Stimulated activated CD8-positive, alpha-beta memory T cell treated with anti-CD3 and anti-CD28 coated beads, Interleukin-4, amount 100 ng/mL, for 1 hour (primary cell): ENCODE measurements around the gene OR2T10.
"Not testable (repeated sequence)": the region's sequence is repeated elsewhere in the genome, so short reads cannot be mapped to it uniquely, and the experiment has no call there.

Experiments
- DNase-seq, 2 donors: peaks; one replicate each; pipeline ENCODE4 v3.0.0-alpha.2; 2020; ENCODE audit warnings: low read depth in 2 of 2, low spot score in 1 of 2

OR2T10 gene, protein sequence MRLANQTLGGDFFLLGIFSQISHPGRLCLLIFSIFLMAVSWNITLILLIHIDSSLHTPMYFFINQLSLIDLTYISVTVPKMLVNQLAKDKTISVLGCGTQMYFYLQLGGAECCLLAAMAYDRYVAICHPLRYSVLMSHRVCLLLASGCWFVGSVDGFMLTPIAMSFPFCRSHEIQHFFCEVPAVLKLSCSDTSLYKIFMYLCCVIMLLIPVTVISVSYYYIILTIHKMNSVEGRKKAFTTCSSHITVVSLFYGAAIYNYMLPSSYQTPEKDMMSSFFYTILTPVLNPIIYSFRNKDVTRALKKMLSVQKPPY

DNA sequence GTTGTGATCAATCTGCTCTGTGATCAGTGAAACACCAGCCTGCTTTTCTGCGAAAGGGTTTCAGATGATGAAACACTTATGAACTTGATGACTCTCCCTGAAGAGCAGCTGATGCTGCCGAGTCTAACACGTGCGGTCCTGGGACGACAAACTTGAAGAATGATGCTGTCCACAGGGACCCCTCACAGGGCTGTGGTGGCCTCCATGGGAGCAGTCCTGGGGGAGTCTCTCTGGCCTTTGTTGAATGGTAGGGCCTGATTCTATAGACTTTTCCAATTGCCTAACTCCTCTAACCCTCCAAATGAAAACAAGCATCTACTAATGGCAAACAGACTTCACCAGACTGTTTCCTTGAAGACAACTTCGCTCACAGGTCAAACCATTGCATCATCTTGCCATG lies at the start of gene OR2T10:
Gene OR2T10 (minus strand): TSS at position 112 of the 400 bp plus-strand sequence. CDS start 3,932 bp downstream, outside the sequence.
- no peak for DNase-seq

DNA sequence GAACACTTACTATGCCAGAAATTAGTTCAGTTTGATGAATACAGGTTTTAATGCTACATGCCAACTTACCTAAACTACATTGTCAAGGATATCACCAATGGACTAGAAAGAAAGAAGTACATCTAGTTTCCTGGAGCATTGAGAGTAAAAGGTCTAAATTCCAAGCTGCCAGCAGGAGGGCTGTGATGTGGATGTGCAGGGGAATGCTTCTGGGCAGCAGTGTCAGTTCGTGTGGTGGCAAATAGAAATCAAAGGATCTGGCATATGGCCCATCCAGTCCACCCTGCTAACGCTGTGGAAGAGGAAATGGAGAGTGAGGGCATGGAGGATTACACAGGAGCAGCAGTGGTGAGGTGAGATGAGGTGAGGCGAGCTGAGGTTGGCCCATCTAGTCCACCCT lies 47.7 kb upstream of the OR2T10 start, which contains the start of gene OR2T35:
Gene OR2T35 (minus strand): TSS at position 101 of the 400 bp plus-strand sequence. CDS start 6,020 bp downstream, outside the sequence.
- not testable (repeated sequence) for DNase-seq

DNA sequence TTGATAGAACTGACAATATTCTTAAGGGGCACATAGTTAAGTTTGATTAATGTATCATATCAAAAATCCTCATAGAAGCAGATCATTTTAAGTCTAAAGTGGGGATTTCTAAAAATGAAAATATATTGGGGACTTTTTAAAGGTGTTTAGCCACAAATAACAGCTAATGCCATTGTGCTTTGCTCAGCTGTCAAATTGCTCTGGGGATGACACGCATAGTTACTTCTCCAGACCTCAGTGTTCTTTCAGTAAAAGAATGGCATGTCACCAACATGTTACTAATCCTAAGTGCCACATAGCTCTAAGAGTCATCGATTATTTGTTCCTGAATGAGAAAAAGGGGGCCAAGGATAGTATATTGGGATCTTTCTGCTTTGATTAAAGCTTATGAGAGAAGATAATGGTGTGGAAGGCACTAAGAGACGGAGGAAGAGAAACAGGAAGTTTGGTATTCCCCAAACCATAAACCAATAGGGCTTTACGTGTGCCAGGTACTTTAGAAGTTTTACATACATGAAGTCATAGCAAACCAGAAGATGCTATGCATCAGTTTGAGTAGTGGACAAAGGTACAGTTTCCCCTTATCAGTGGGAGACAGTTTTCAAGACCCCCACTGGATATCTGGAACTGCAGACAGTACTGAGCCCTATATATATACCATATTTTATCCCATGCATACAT lies 45.6 kb upstream of the OR2T10 start:
- not testable (repeated sequence) for DNase-seq

DNA sequence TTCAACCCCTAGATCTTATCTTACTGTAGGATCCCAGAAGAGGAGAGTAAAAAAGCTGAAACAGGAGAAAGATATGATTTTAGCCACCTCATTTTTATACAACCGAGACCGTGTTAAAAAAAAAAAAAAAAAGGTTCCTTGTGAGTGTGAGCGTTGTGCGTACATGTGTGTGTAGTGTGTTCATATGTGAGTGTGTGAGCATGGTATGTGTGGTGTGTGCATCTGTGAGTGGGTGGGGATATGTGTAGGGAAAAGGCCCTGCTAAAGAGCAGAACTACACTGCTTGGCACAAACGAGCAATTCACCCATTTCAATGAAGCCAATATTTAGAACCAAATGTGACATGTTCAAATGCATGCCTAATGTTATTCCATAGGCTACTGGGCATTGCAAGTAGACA lies 44.1 kb upstream of the OR2T10 start:
- not testable (repeated sequence) for DNase-seq

DNA sequence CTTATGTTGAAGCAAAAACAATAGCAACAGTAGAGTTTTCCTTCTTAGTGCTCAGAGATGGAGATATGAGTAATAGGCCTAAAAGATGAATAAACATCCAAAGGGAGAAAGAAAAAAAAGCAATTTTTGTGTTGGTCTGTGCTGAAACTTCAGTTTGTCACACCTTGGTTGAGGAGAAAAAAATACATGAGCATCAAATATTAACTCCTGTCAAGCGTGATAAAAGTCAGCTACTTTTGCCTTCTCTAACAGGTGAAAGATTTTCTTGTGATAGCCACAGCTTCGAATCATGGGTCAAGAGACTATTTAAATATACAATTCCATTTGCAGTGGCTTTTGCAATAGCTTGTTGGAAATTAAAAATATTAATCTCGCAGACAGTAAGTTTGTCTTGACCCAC lies 43.4 kb upstream of the OR2T10 start:
- not testable (repeated sequence) for DNase-seq

DNA sequence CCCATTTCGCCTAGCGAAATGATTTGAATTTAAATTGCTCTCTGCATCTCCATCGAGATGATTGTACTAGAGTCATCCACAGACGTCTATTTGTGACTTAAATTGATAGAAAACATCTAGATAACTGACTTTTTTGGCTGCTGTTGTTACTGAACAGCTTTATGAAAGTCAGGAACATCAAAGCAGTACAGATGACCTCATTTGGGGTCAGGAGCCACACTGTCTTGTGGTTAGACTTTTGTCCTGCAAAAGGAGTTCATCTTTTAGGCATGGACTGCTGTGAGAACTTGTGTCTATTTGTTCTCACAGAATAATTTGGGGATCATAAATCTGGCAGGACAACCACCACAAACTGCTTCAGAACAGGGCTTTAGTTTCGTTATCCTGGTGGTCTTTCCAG lies 42.2 kb upstream of the OR2T10 start:
- DNase-seq, result not testable (repeated sequence)

DNA sequence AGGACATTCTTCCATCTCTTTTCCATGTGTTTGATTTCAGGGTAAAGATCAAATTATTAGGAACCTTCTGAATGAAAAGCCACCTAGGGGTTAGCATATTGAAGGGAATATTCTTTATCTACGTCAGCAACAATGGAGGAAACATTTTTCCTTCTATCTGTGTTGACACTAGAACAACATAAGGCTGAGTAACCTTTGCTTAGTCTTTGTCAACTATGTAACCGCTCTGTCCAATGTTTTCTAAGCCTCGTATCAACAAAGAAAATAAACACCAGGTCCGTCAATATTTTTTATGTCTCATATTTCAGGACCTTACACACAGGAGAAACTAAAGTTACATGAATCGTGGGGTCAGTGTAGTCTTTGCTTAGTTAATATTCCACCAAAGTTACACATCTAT lies 39.1 kb upstream of the OR2T10 start:
- DNase-seq, result not testable (repeated sequence)

DNA sequence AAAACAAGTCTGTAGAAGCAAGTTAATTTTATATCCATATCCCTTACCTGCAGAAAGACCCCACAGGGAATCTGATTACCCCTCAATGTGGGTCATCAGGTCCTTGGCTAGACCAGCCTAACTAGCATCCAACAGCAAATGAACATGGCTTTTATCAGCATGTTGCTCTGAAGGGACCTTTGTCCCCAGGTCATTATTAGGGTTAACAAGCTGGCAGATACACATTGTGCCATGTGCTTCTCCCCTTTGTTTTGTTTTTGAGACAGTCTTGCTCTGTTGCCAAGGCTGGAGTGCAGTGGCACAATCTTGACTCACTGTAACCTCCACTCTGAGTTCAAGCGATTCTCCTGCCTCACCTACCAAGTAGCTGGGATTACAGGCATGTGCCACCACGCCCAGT lies 37.5 kb upstream of the OR2T10 start, which contains the start of gene OR2T11:
Gene OR2T11 (minus strand): TSS at position 101 of the 400 bp plus-strand sequence. CDS start 7,963 bp downstream, outside the sequence.
- not testable (repeated sequence) for DNase-seq

DNA sequence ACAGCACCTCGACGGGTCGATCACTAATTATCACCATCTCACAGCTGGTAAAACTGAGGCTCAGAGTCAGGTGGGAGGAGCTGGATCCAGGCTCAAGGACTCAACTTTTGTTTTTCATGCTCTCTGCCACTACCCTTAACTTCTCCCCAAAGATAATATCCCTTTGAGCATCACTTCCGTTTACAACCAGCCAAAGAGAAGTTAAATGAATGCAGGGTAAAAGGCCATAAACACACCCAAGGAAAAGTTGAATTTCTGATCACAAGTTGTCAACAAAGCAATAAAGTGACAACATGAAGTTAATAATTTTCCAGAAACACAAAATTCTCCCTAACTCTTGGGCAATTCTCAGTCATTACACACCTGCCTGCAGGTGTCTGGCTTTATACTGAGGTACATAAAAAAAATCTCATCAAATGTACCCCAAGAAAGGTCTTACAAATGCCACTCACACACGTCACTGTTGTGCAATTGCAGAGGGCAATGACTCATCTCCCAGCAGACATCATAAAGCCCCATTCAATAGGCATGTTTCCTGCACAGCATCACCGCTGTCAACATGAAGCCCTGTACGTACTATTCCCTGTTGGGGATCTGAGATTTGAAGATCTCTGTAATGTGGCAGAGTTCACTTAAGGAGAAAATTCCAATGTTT lies 34.0 kb upstream of the OR2T10 start:
- no peak for DNase-seq

DNA sequence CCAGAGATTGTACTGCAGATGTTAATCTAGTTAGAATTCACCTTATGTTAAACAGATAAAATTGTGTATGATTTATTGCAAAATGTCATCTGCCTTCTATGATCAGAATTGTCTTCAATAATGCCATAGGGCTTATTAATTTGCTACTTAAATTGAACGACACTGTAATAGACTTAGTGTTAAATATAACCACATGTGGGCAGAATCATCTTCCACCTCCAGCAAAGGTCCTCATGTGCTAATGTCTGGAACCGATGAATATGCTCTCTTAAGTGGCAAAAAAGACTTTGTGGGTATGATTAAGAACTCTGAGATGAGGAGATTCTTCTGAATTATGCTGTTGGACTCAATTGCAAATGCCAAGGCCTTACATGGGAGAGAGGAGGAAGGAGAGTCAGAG lies 33.1 kb upstream of the OR2T10 start:
- DNase-seq, result no peak

DNA sequence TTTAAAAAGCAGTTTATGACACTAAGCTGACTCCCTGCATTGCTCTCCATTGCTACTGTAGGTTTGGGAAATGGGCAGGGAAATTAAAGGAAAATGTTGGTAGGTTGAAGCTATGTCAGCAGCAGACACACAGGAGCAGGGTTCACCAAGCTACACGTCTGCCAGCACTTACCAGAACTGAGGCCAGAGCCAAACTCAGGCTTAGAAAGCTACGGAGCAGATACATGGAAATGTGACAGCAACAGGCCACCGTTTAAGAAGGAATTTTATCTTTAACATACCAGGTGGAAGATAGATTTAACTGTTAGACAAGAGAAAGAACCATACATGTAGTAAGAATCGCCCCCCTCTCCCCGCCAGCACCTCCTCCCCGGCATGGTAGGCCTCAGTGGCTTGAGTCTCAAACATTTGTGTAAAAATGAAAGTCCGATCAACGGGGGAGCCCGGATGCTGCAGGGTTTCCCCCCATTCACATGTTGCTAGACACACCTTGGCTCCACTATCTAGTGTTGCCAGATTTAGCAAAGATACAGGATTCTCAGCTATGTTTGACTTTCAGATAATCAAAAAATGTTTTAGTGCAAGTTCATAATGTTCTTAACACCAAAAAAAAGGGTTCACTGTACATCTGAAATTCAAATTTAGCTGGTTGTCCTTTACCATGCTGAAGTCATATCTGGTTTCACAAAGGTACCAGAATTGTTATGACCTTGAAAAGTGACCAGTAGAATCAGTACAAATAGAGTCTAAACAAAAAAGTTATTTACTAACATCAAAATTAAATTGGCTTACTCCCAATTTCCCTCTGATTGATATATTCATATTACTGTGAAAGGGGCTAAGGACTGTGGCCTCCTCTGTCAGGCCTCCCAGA lies 30.7 kb upstream of the OR2T10 start:
- DNase-seq, result no peak

DNA sequence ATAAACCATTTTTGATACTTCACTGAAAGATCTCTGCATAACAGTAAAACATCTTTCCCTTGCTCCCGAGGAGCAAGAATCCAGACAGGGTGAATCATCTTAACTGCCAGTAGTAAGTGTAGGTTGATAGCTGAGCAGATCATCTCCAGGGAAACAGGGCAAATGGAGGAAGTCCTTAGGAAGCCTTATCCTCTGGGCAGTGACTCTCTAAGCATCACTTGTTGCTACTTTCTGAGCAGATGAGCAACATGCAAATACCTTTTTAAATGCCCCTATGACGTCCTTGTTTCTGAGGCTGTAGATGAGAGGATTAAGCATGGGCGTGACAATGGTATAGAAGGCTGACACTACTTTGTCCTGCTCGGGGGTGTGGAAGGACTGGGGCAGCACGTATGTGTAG lies 28.5 kb upstream of the OR2T10 start:
- no peak for DNase-seq

DNA sequence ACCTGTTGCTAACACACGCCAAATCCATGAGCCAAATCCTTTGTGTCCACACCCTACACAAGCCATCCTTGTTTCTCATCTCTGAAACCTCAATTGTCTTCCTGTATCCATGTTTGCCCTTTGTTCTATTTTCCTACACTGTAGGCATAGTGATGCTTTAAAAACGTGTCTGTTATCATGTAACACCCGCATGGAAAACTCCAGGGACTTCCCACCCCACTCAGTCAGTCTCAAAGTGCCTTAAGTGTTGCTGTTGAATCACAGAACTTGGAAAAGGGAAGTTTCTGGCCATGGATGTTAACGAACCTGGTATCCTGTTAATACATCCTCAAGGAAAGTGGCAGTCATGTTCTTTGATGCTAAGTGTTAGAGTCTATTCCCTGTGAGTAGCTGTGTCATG lies 27.7 kb upstream of the OR2T10 start:
- DNase-seq, result no peak

DNA sequence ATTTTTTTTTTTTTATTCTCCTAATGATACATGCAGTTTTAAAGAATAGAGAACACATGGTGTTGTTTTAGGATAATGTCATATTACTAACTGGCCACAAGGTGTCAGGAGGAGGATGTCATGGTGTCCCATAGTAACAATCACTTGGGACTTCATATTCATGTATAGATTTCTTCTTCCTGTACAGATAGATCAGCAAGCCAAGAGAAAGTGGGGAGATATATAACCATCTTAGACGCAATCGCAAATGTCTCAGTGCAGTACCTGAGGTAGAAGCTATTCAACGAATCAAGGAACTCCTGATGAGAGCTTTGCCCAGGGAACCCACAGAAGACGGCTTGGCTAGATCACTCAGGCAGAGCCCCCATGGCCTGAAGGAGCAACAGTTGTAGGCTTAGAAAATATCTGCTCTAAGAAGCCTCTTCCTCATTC lies 25.1 kb upstream of the OR2T10 start:
- DNase-seq, result no peak

DNA sequence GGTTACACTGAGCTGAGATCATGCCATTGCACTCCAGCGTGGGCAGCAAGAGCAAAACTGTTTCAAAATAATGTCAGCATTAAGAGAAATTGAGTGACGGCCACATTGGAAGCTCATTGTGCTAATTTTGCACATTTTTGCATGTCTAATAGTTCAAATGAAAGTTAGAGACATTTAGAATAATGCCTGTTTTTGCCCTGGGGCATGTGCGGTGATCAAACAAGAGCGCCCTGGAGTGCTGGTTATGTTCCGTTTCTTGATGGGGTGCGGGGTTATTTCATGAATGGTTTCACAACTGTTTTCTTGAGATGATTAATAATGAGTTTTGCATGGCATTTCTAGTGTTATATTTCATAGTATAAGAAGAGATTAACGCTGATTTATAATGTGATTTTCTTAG lies 24.3 kb upstream of the OR2T10 start:
- no peak for DNase-seq

DNA sequence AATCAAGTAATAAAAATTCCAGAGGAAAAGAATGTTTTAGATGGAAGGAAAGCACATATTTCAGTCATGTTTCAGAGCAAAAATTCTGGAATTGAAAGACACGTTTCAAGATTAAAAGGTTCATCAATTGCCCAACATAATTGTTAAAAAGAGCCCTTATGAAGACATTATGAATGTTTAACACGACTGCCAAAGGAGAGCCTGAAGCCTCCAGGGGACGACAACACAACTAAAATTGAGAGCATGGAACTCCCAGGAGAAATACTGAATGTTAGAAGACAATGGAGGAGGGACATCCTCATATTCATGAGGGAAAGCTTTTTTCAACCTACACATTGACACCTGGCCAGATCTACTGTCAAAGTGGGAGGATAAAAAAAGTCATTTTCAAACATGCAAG lies 21.4 kb upstream of the OR2T10 start:
- no peak for DNase-seq

DNA sequence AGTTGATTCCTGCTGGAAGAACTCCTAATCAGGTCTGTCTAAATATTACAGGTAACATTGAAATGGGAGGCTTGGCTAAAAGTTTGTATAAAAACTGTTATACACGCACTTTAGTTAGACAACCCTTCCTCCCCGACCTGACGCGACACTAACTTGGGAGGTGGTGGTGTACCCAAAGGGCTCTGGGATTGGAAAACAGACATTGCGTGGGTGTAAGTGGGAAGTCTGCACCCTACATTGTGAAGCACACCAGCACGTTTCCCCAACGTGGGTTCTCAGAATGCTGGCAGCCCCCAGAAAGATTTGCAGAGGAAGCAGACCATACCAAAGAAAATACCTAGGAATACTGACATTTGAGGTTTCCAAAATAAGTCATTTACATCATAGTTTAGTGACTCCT lies 20.6 kb upstream of the OR2T10 start:
- no peak for DNase-seq

DNA sequence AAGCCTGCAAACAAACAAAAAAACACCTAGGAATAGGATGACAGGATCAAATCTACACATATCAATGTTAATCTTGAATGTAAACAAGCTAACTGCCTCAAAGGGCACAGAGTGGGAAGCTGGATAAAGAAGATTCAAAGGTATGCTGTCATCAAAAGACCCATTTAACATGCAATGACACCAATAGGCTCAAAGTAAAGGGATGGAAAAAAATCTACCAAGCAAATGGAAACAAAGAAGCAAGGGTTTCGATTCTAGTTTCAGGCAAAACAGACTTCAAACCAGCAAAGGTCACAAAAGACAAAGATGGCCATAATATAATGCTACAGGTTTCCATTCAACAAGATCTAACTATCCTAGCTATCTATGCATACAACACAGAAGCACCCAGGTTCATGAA lies 16.2 kb upstream of the OR2T10 start:
- no peak for DNase-seq

DNA sequence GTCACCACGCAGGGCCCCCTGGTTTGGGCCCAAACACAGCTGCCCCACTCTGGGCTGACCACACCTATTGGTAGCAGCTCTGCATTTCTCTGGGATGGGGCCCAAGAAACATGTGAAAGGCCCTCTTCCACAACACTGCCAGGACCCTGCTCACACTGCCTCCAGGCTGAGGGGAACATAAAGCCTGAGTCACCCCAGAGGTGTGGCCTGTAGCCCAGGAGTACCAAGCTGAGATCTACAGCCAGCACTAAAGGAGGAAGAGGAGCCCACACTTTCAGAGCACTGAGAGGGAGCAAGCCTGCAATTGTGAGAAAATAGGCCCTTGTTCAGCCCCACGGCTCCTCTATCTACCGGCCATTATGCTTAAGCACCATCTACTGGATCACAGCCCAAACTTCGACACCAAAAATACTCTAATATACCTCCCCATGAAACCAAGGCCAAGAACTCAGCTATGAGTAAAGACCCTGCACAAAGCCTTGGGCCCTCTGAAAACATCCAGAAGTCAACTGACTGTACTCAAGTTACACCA lies 14.4 kb upstream of the OR2T10 start:
- DNase-seq, result no peak

DNA sequence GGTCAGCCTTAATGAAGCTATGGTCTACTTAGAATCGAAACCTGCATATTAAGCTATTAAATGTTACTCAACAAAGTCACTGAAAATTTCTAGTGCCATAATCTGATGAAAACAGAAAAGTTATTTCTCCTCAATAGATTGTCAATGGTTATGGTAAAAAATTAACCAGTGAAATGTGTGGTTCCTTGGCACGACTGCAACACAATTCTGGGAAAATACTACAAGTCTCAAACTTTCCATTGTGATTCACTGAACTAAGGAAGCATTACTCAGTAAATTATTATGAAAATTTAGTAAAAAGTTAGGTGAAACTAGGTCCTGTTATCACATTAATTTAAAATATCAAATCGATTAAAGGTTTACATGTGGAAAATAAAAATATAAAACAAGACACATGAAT lies 12.8 kb upstream of the OR2T10 start:
- DNase-seq, result no peak

DNA sequence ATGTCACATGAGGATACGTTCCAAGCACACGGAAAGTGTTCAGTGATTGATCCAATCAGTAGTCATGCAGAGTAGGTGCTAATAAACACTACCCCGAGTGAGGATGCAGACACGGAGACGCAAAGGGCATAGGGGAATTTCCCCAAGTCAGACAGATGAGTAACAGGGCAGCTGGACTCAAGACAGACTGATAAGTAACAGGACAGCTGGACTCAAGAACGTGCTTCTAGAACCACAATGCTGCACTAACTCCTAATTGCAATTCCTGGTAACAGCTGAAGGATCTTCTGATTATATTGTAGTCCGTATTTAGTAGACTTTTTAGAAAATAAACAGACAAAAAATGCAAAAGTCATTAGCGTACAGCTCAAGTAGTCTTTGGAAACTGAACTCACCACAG lies 1.9 kb upstream of the OR2T10 start:
- no peak for DNase-seq
